Endothelial cell of umbilical vein (primary cell): Measurements from ENCODE around the gene IPO4.

ENCODE experiments used
- CTCF ChIP-seq, 2 donors: IDR thresholded peaks; 1 replicate in 1 of 2; 2 replicates in 1 of 2; pipeline ENCODE4 v1.5.1; 2011; ENCODE audit warnings: low read length in 2 of 2, mild to moderate bottlenecking in 2 of 2, moderate library complexity in 2 of 2, control low read depth in 1 of 2, inconsistent platforms in 1 of 2, low read depth in 1 of 2; ENCODE audit not compliant: insufficient read depth in 1 of 2; ENCODE audit errors: extremely low read depth in 1 of 2
- JUN ChIP-seq: IDR thresholded peaks from 2 replicates; pipeline ENCODE4 v1.6.1; 2011; ENCODE audit warnings: borderline replicate concordance, low read depth; ENCODE audit not compliant: insufficient read length, insufficient read depth

DNA sequence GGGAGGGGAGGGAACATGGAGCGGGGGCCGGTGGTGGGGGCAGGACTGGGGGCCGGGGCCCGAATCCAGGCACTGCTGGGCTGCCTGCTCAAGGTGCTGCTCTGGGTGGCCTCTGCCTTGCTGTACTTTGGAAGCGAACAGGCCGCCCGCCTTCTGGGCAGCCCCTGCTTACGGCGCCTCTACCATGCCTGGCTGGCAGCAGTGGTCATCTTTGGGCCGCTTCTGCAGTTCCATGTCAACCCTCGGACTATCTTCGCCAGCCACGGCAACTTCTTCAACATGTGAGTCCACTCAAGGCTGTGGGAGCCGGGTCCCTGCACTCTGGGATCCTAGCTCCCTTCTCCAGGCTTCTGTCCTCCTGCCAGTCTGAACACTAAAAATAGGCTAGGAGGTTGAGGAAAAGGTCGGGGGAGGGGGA, 57.1 kb downstream of the IPO4 start:
- TF ChIP-seq CTCF (IDR thresholded peaks at IDR 0.05; ENCODE audit: extremely low read depth in 1 of 2, insufficient read depth in 1 of 2, low read depth in 1 of 2, low read length in 2 of 2) (no peak), JUN (no peak)
